DND-41 (cell line): ENCODE measurements around the gene PCED1A.

Experiments
- CTCF ChIP-seq: IDR thresholded peaks from 2 replicates; pipeline ENCODE4 v1.5.1; 2012; ENCODE audit warnings: borderline replicate concordance, low read length, moderate library complexity, mild to moderate bottlenecking; ENCODE audit not compliant: poor library complexity, severe bottlenecking; ENCODE audit errors: extremely low read depth
- EZH2 ChIP-seq: IDR thresholded peaks from 3 replicates; pipeline ENCODE4 v1.6.1; 2012; ENCODE audit warnings: borderline replicate concordance, low read depth, mild to moderate bottlenecking, moderate library complexity, low read length, inconsistent platforms; ENCODE audit not compliant: severe bottlenecking

GRCh38 chr20:2835331-2835796 is 5.1 kb downstream of the PCED1A start:
- TF ChIP-seq CTCF (no peak), EZH2 (no peak)
